A673 (cell line): ENCODE measurements around the gene ENTR1. TPM values are rescaled to one million over a fixed set of nuclear protein-coding genes. Genes with fewer than 3 reads are reported as not detected.

Experiments used
- BruUV-seq: library from RNA; stranded (reverse); fragments of 400-500 nt; replicated peaks from 2 replicates; lab custom pipeline; 2021; lab: Mats Ljungman, UMichigan
- CTCF ChIA-PET: fragments of 300-600 bp; sonication (Branson Sonifier 250); formaldehyde crosslinking; loops from one replicate; lab custom pipeline; 2022; ENCODE audit warnings: antibody characterized with exemption; lab: Charles Lee
- POLR2A ChIA-PET: fragments of 300-600 bp; sonication (Branson Sonifier 250); formaldehyde crosslinking; loops from one replicate; lab custom pipeline; 2022; ENCODE audit warnings: antibody characterized with exemption; ENCODE audit not compliant: low non-redundant PET; lab: Charles Lee
- DNase-seq: peaks from one replicate; pipeline ENCODE4 v3.0.0-alpha.2; 2015; ENCODE audit warnings: low spot score
- H3K27ac ChIP-seq: fragments of 200-600 bp; sonication (generic); 2 replicates; pipeline ENCODE4 v1.5.1; 2016; ENCODE audit warnings: mixed run types, low read depth, mild to moderate bottlenecking, mixed read lengths, antibody characterized with exemption, low read length; ENCODE audit not compliant: poor library complexity, severe bottlenecking
- H3K27me3 ChIP-seq: fragments of 200-600 bp; sonication (generic); replicated peaks from 2 replicates; pipeline ENCODE4 v1.6.1; 2017; ENCODE audit warnings: mixed run types, low read depth, mild to moderate bottlenecking, mixed read lengths, antibody characterized with exemption, low read length; ENCODE audit not compliant: insufficient read depth, poor library complexity
- H3K36me3 ChIP-seq: fragments of 200-600 bp; sonication (generic); 2 replicates; pipeline ENCODE4 v1.6.1; 2016; ENCODE audit warnings: mixed run types, mild to moderate bottlenecking, mixed read lengths, antibody characterized with exemption, low read length; ENCODE audit not compliant: insufficient read depth, poor library complexity, severe bottlenecking
- H3K4me1 ChIP-seq: fragments of 200-600 bp; sonication (generic); 2 replicates; pipeline ENCODE4 v1.6.1; 2017; ENCODE audit warnings: mixed run types, mild to moderate bottlenecking, mixed read lengths, antibody characterized with exemption, low read length; ENCODE audit not compliant: insufficient read depth, poor library complexity, severe bottlenecking
- H3K4me3 ChIP-seq: fragments of 200-600 bp; sonication (generic); 2 replicates; pipeline ENCODE4 v1.5.1; 2016; ENCODE audit warnings: low read depth, mixed run types, mild to moderate bottlenecking, mixed read lengths, low read length; ENCODE audit not compliant: poor library complexity, severe bottlenecking
- H3K9me3 ChIP-seq: fragments of 200-600 bp; sonication (generic); 2 replicates; pipeline ENCODE4 v1.6.1; 2016; ENCODE audit warnings: mixed run types, low read depth, mild to moderate bottlenecking, mixed read lengths, antibody characterized with exemption, low read length; ENCODE audit not compliant: poor library complexity, severe bottlenecking
- CTCF ChIP-seq: fragments of 300-800, 200-600 bp; sonication (generic); conservative IDR thresholded peaks from 2 replicates; pipeline ENCODE4 v1.5.1; 2017; ENCODE audit warnings: low read depth, mild to moderate bottlenecking, antibody characterized with exemption, low read length, moderate library complexity, mixed read lengths
- EZH2 ChIP-seq: fragments of 200-600 bp; sonication (generic); IDR thresholded peaks from 2 replicates; pipeline ENCODE4 v1.6.1; 2017; ENCODE audit warnings: borderline replicate concordance, low read depth, mild to moderate bottlenecking, mixed read lengths, antibody characterized with exemption, low read length; ENCODE audit not compliant: poor library complexity, severe bottlenecking
- intact Hi-C: fragments of 100-400 bp; cut with micrococcal nuclease; formaldehyde crosslinking; loops from one replicate; pipeline ENCODE4 v1.10.0; 2022; ENCODE audit not compliant: unreplicated experiment
- total RNA-seq: library from RNA; stranded (reverse); gene quantifications from 2 replicates; pipeline ENCODE4 v1.2.3, GENCODE V29; 2021

Gene ENTR1
- total RNA-seq, 1 experiment from 2014 or later = 146 TPM

GRCh38 chr9:136397643-136398042, 12.8 kb downstream of the ENTR1 start:
- ChIA-PET POLR2A (no interaction called here), CTCF (no interaction called here)
- Histone ChIP-seq H3K36me3 (peaks cover 55% of the 10 kb centered on the region), H3K27ac (no peak overlapping the region), H3K9me3 (no peaks in the 10 kb centered on the region), H3K27me3 (no peaks in the 10 kb centered on the region), H3K4me1 (peaks cover 9% of the 10 kb centered on the region), H3K4me3 (no peak overlapping the region)
- no TSS peak for BruUV-seq
- DNase-seq = no peak
- intact Hi-C loops = no loop called here
- no peak for TF ChIP-seq EZH2
- no peak for TF ChIP-seq CTCF

DNA sequence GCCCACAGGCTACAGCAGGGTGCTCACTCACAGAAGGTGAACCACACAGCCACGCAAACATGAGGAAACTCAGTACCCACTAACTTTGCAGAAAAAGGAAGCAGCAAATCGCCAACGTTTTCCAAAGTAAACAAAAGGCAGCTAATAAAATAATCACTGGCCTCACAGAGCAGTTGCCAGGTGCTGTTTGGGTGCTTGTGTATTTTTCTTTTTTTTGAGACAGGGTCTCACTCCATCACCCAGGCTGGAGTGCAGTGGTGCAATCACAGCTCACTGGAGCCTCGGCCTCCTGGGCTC, 14.2 kb downstream of the ENTR1 start:
- H3K4me3 ChIP-seq = no peak overlapping the region
- DNase-seq = no peak
- ChIA-PET POLR2A (interaction anchor here (0.6 kb wide), 1 partner anchor 24 kb away, joined by 3 read pairs; no protein-coding TSS in a partner anchor), CTCF (no interaction called here)
- intact Hi-C loops = no loop called here
- no peak overlapping the region for H3K27ac ChIP-seq
- H3K27me3 ChIP-seq = no peaks in the 10 kb centered on the region
- TF ChIP-seq EZH2 = no peak
- TF ChIP-seq CTCF = no peak
- no TSS peak for BruUV-seq
- H3K36me3 ChIP-seq = peaks cover 62% of the 10 kb centered on the region
- peaks cover 9% of the 10 kb centered on the region for H3K4me1 ChIP-seq
- H3K9me3 ChIP-seq = no peaks in the 10 kb centered on the region

DNA sequence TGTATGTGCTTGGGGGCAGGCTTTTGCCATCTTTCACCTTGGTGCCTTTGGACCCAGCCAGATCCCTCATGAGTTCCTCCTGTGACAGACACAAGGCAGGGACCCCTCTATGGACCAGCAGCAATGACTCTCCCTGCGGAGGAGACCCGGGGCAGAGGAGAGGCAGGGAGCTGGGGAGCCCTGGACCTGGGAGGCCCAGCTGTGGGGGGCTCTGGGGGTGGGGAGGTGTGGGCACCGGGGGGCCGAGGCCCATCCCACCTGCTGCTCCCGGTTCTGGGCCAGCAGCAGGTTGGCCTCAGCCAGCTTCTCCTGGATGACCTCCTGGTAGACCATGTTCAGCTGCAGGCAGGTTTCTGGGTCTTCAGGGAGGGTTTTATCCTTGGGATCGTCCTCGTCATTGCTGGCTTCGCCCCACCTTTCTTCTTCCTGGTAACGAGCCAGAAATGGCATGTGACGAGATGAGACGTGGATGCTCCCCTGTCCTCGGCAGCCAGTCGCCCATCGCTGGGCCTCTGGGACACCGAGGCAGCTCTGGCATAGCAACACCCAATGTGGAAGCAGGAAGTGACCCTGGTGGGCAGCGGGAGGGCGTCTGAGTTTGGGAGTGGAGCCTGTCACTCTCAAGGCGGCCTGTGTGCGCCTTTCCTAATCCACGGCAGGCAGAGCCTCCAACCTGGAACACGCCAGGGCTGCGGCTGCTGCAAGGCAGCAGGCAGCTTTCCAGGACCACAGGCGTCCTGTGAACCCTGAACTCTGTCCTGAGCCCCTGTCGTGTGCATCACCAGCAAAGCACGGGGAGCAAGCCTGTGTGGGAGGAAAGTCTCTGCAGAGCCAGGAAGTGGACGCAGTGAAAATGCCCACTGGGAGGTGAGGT, 14.8 kb downstream of the ENTR1 start:
- CTCF ChIA-PET = no interaction called here
- H3K36me3 ChIP-seq = peaks cover 68% of the 10 kb centered on the region
- intact Hi-C loops = no loop called here
- no peaks in the 10 kb centered on the region for H3K9me3 ChIP-seq
- H3K4me1 ChIP-seq = peaks cover 8% of the 10 kb centered on the region
- TF ChIP-seq EZH2 = no peak
- no peak for TF ChIP-seq CTCF
- BruUV-seq = no TSS peak
- DNase-seq = no peak
- no peak overlapping the region for H3K4me3 ChIP-seq
- no peak overlapping the region for H3K27ac ChIP-seq
- no peaks in the 10 kb centered on the region for H3K27me3 ChIP-seq
- POLR2A ChIA-PET = interaction anchor here (0.6 kb wide), 1 partner anchor 23 kb away, joined by 3 read pairs; no protein-coding TSS in a partner anchor
